NCI-H187 (cell line): ENCODE data around the gene SLC24A3.

ENCODE experiments used
- DNase-seq, 2 experiments: peaks; one replicate each; lab custom pipeline; 2025; lab: John Stamatoyannopoulos, UW

Gene SLC24A3

GRCh38 chr20:19460386-19460785, 247.9 kb downstream of the SLC24A3 start:
- no peak for DNase-seq

- no peak for DNase-seq
These were observed 250.0 kb downstream of the SLC24A3 start for GRCh38 chr20:19462491-19462890.

GRCh38 chr20:19463597-19463996, 251.2 kb downstream of the SLC24A3 start:
- DNase-seq, result no peak

- no peak for DNase-seq
These were observed 253.1 kb downstream of the SLC24A3 start for GRCh38 chr20:19465536-19465935.

- DNase-seq, result no peak
These were observed 253.9 kb downstream of the SLC24A3 start for GRCh38 chr20:19466206-19466928.

- DNase-seq, result no peak
These were observed 260.9 kb downstream of the SLC24A3 start for GRCh38 chr20:19473216-19473921.

GRCh38 chr20:19473922-19474286, 261.5 kb downstream of the SLC24A3 start:
- no peak for DNase-seq

GRCh38 chr20:19478320-19478895, 266.0 kb downstream of the SLC24A3 start:
- no peak for DNase-seq

- DNase-seq, result no peak
These were observed 270.3 kb downstream of the SLC24A3 start for GRCh38 chr20:19482726-19483125.

- no peak for DNase-seq
These were observed 270.9 kb downstream of the SLC24A3 start for GRCh38 chr20:19483309-19483708.

- DNase-seq, result no peak
These were observed 274.0 kb downstream of the SLC24A3 start for GRCh38 chr20:19486446-19486845.

- DNase-seq, result no peak
These were observed 275.0 kb downstream of the SLC24A3 start for GRCh38 chr20:19487420-19487819.

- DNase-seq, result no peak
These were observed 278.8 kb downstream of the SLC24A3 start for GRCh38 chr20:19491241-19491640.

- DNase-seq, result no peak
These were observed 279.7 kb downstream of the SLC24A3 start for GRCh38 chr20:19492116-19492515.

- peak; percentile 6 to 10 for DNase-seq
These were observed 280.4 kb downstream of the SLC24A3 start for GRCh38 chr20:19492687-19493336.

- DNase-seq, result no peak
These were observed 281.5 kb downstream of the SLC24A3 start for GRCh38 chr20:19493794-19494495.

- no peak for DNase-seq
These were observed 283.7 kb downstream of the SLC24A3 start for GRCh38 chr20:19495905-19496703.

GRCh38 chr20:19497064-19497463, 284.6 kb downstream of the SLC24A3 start:
- DNase-seq, result no peak

GRCh38 chr20:19498756-19499155, 286.3 kb downstream of the SLC24A3 start:
- no peak for DNase-seq

GRCh38 chr20:19501476-19502115, 289.2 kb downstream of the SLC24A3 start:
- no peak for DNase-seq

GRCh38 chr20:19502169-19502568, 289.7 kb downstream of the SLC24A3 start:
- DNase-seq, result no peak
